Panc1 (cell line): ENCODE measurements around the gene CIDEA.

Experiments
- CTCF ChIP-seq: fragments of 450-650 bp; IDR thresholded peaks from 2 replicates; pipeline ENCODE4 v1.5.1; 2017; ENCODE audit warnings: mild to moderate bottlenecking
- POLR2AphosphoS5 ChIP-seq: IDR thresholded peaks from 2 replicates; pipeline ENCODE4 v1.6.1; 2012; ENCODE audit warnings: mild to moderate bottlenecking, low read depth, low read length, moderate library complexity
- REST ChIP-seq, 2 experiments: IDR thresholded peaks; 2 replicates each; pipeline ENCODE4 v1.6.1; 2011 to 2012; ENCODE audit warnings: low read depth in 2 of 2, control low read depth in 1 of 2, low read length in 1 of 2, mild to moderate bottlenecking in 1 of 2, moderate library complexity in 1 of 2; ENCODE audit not compliant: insufficient read depth in 1 of 2
- SIN3A ChIP-seq: IDR thresholded peaks from 2 replicates; pipeline ENCODE4 v1.6.1; 2012; ENCODE audit warnings: low read depth, mild to moderate bottlenecking, low read length, moderate library complexity, borderline replicate concordance; ENCODE audit not compliant: insufficient read depth

DNA sequence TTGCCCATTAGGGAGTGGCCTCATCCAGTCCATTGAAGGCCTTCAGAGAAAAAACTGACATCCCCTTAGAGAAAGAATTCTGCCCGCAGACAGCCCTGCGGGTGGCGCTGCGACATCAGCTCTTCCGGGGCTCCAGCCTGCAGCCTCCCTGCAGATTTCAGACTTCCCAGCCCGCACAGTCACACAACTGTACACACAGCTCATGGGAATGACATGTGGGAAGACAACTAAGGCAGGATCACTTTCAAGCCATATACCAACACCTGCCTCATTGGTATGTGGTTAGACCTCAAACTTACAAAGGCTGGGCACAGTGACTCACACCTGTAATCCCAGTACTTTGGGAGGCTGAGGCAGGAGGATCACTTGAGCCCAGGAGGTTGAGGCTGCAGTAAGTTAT, 29.1 kb downstream of the CIDEA start:
- TF ChIP-seq CTCF, result no peak; the same call in 1 of the 2 replicates
- no peak for TF ChIP-seq REST (IDR thresholded peaks at IDR 0.05; ENCODE audit: insufficient read depth in 1 of 2, low read depth in 2 of 2, low read length in 1 of 2)
- no peak for TF ChIP-seq POLR2AphosphoS5
- no peak for TF ChIP-seq SIN3A
